GM21786 (cell line): Measurements from ENCODE around the gene NFATC1.
"Not testable (repeated sequence)": the region's sequence is repeated elsewhere in the genome, so short reads cannot be mapped to it uniquely, and the experiment has no call there.

Source experiments
- ATAC-seq: cut with Tn5 transposase; IDR thresholded peaks from one replicate; pipeline ENCODE4 v1.9.1; 2021; ENCODE audit not compliant: unreplicated experiment

The NFATC1 gene

DNA sequence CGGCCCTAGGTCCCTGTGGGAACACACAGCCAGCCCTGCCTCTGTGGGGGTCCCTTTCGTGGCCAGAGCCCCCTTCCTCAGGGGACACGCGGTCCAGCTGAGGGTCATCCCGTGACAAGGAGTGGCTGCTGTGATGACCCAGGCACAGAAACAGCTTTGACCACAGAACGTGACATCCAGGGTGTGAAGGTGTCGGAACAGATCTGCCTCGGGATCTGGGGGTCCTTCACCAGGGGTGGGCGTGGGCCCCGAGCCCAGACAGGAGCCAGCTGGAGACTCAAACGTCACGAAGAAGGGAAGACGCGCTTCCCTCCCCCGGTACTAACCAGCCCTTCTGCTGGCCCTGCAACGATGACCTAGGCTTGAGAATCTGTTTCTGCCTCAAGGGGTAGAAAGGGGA, 75.9 kb downstream of the NFATC1 start:
- no peak for ATAC-seq

DNA sequence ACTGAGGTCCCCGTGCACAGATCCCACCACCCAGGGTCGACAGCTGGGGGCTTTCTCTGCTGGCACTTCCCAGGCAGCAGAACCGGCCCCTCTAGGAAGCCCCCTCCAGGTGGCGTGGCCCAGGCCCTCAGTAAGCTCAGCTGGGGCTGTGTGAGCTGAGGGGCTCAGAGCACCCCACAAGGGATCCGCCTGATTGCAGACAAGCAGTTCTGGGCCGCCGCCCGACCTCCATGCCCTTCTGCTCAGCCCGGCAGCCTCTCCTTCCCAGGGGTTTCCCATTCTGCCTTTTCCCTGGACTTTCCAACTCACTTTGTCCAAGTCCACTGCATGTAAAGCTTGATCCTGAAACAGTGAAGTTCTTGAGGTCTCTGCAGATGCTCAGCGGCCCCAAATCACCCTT, 76.4 kb downstream of the NFATC1 start:
- ATAC-seq: no peak

DNA sequence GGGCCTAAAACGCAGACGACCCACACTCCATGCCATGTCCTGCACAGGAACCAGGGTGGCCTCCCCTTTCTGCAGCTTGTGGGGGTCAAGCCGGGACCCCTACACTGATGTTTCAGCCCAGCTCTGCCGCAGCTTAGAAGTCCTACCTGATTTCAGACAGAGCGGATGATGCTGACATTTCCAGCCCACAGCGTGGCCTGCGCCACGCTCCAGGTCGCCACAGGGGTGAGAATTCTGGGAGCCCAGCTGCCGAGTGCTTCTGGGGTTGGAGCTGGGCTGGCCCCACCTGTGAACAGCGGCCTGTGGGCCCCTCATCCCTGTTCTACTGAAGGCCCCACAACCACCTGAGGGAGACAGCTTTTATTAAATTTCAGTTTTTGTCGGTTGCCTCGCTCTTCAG, 77.2 kb downstream of the NFATC1 start:
- ATAC-seq: no peak

DNA sequence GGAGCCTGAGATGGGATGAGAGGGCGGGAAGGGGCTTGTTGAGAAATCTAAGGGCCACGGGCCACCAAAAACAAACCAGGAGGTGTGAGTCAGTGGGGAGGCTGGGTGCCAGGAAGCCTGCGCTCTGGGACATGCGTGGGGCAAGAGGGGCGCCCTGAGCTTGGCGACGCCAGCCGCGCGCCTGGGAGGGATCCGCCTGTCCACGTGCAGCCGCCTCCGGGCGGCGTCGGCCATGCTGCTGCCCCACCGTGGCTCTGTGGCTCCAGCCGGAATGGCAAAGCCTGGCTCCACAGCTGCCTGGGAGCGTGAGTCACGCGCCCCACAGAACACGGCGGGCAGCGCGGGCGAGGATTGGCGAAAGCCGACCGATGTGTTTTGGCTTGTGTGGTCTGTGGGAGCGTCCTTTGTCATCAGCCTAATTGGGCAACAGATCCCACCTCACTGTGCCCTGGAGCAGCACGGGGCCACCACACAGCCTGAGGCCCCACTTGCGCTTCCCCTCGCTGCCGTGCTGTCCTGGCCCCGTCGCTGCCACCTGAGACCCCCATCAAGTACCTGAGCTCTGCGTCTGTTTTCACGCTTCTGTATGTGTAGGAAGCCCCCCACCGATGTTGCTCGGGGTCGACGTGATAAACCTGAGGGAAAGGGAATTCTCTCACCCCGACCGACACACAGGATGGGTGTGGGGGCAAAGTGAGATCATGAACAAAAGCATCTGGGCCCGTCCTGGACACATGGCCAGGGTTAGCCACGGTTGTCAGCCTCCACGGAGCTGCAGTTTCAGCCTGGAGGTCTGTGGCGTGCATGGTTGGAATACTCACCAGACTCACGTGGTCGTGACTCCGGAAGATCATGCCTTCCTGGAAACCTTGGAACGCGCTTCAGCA, 80.5 kb downstream of the NFATC1 start:
- ATAC-seq: no peak

DNA sequence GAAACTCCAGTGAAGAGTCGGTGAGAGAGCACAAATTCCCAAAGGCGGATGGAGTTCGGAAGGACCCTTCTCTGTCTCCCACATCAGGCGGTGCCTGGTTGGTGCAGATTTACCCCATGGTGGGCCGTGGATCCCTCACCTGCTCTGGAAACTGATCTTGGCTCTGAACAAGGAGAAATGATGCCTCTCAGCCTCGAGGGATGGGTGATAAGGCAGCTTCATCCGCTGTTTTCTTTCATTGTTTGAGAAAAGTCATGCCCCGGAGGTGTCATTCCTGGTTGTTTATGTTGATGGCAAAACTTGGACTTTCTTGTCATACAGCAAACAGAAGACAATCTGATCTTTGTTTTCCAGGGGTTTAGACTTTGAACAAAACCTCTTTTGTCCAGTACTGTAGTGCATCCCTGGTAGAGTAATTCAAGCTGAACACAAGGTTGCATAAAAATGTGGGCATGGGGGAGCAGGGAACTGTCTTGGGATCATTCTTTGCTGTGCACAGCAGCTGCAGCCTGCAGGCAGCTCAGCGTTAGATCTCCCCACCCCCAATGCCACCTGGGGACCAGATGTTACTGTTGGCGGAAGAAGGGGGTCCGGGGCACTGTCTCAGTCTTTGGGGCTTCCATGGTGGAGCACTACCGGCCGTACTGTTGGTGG, 81.3 kb downstream of the NFATC1 start:
- ATAC-seq: no peak

DNA sequence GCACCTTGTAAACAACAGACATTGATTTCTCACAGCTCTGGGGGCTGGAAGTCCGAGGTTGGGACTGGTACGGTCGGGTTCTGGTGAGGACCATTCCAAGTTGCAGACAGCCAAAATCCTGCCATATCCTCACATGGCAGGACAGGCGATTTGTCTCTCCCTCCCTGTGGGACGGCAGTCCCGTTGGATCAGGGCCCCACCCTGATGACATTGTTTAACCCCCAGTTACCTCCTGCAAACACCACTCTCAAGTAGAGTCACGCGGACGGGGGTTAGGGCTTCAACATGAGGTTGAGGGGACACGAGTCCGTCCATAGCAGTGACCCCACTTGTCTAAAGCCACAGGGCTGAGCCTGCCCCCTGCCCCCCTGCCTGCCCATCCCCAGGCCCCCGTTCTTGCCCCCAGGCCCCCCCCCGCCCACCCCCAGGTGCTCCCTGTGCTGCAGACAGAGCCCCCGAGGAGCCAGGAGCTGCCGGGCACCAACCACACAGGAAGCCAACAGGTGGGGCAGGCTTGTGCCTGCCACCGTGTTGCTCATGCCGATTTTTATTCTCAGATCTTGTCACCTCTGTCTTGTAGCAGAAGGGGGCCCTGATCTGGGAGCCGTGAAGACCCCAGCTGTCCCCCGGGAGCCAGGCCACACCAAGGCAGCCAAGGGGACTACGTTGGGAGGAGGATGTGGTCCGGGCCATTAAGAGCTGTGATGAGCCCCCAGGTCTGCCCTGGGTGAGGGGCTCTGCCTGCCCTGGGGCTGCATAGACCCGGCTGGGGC, 82.2 kb downstream of the NFATC1 start:
- ATAC-seq: no peak

DNA sequence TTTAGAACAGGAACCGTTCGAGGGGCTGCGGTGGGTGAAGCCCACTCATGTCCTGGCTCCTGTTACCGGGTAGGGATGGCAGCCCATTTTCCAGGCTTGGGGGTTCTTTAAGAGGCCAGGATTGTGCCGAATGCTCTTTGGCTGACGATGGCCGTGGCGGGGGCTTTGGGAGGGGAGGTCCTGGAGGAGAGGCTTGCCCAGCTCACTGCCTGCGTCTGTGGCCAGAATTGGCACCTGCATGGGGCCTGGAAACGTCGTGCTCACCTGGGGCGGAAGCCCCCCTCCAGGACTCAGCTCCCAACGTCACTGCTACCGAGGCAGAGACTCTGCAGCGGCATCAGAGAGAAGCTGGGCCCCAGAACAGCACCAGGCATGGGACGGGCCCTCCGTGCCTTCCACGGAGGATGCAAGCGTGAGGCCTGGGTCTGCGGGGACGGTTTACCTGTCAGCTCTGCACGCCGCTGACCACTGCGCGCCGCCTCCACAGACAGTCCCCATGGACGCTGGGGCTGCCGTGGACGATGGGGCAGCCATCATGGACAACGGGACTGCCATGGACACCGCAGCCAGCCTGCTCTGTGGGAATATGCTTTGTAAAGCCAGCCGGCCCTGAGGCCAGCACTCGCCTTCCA, 82.9 kb downstream of the NFATC1 start:
- no peak for ATAC-seq

DNA sequence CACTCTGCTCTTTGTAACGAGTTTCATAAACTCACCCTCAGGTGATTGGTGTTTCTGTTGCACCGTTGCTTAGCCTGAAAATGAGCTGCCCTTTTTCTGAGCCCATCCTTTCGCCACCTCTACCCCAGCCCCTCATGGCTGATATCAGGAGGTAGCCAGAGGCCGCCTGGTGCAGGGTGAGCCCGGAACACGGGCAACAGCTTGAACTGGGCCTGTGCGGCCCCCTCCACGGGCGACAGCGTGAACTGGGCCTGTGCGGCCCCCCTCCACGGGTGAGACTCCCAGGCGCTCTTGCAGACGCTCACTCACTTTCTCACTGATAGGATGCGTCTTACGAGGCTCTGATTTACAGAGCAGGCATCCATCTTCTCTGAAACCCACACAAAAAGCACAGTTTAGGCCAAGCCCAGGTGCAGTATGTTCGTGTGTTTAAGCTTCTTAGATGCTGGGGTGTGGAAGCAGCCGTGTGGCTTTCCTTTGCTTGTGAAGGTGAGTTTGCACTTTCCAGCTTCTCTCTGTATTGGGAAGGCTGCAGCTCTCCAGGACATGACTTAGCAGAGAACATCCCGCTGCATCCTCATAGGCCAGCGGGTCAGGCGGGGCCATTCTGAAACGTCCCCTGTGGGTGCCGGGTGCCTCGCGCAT, 83.5 kb downstream of the NFATC1 start:
- no peak for ATAC-seq

DNA sequence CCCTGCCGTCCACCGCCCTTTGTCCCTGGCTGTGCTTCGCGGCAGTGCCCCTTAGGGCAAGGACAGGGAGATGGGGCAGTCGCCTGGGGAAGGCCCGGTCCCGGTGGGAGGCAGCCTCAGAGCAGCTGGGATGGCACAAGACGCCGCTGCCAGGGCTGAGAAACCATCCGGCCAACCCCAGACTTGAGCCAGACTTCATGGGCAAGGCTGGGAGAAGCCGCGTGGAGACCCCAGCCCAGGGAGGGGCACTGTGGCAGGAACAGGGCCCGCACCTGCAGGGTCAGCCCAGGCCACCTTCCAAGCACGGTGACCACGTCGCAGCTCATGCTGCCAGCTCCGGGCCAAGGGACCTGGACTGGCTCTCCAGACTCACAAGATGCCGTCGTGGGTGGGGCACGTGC, 84.0 kb downstream of the NFATC1 start:
- ATAC-seq: no peak

DNA sequence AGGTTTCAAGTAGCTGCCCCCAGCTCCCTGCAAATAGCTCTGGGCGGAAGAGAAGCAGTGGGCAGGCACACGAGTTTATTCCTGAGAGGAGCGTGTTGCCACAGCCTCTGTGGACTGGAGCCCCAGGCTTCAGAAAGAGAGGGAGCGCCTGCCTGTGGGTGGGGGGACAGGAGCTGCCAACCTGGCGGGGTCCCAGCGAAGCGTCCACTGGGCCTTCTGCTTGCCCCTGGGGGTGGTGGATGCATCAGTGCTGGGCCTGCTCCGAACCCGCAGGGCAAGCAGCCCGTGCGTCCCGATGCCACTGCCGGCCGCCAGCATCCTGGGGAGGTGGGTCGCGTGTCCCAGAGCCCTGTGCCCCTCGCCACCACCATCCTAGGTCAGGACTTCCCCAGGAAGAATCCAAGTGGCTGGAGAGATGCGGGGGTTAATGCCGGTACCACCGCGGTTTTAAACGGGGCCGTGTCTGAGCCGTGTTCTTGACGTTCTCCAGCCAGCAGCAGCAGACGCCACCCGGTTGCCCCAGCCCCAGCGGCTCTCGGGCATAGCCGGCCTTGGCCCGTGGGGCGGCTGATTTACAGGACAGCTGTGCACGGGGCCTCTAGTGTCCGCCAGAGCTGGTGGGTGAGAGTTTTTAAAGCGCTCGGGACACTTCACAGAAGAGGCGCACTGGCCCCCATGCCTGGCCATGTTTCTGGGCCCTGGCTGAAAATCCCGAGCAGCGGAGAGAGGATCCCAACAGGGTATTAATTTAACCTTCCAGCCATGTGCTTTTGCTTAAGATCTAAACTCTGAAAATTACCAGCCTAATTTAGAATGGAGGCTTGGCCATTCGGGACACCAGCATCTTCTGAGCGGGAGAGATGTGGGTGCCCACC, 84.7 kb downstream of the NFATC1 start:
- ATAC-seq: no peak

DNA sequence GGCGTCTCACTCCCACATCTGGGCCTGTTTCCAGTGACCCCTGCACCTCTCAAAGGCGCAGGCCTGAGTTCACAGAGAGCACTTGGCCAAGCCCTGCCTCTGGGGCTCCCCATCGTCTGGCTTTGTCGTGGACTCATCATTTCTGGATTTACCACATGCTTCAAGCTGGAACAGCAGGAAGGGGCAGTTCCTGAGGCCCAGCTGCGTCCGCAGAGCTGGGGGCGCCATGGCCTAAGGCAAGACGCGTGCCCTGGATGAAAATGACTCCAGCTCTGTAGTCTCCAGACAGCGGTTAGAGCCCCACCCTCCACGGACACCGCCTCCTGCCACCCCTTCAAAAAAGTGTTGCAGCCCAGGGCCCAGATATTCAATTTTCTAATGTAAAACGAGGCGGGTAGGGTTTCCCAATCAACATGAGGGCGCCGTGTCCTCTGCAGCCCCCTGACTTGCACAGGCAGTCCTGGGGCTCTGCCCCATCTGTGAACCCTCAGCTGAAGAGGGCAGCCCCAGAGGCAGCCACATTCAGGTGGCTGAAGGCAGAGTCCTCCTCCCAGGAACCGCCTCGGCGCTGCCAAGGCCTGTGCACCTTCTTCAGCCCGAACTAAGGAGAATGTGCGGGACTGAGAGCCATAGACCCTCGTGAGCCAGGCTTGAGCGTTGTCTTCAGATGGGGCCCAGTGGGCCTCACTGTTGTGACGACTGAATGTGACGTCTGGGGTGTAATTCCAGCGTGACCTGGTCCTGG, 85.5 kb downstream of the NFATC1 start:
- no peak for ATAC-seq

DNA sequence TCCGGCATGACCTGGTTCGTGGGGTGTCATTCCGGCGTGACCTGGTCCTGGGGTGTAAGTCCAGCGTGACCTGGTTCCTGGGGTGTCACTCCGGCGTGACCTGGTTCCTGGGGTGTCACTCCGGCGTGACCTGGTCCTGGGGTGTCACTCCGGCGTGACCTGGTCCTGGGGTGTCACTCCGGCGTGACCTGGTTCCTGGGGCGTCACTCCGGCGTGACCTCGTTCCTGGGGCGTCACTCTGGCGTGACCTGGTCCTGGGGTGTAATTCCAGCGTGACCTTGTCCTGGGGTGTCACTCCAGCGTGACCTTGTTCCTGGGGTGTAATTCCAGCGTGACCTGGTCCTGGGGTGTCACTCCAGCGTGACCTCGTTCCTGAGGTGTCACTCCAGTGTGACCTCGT, 87.7 kb downstream of the NFATC1 start:
- not testable (repeated sequence) for ATAC-seq

DNA sequence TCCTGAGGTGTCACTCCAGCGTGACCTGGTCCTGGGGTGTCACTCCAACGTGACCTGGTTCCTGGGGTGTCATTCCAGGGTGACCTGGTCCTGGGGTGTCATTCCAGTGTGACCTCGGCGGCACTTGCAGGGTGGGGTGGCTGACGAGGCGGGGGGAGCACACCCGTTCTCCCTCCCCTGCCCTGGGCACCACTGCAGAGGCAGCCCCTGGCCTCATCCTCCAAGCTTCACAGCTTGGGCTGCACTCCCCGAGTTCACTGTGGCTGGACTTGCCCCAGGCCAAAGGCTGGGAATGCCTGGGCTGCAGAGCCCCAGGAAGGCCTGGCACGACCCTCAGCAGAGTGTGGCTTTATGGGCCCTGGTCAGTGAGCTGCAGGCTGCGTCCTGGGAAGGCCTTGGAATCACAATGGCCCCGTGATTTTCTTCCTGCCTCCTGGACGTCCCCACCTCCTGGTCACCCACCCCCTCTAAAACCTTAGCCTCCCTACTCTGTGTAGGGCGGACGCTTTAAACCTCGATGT, 88.3 kb downstream of the NFATC1 start:
- ATAC-seq: no peak

DNA sequence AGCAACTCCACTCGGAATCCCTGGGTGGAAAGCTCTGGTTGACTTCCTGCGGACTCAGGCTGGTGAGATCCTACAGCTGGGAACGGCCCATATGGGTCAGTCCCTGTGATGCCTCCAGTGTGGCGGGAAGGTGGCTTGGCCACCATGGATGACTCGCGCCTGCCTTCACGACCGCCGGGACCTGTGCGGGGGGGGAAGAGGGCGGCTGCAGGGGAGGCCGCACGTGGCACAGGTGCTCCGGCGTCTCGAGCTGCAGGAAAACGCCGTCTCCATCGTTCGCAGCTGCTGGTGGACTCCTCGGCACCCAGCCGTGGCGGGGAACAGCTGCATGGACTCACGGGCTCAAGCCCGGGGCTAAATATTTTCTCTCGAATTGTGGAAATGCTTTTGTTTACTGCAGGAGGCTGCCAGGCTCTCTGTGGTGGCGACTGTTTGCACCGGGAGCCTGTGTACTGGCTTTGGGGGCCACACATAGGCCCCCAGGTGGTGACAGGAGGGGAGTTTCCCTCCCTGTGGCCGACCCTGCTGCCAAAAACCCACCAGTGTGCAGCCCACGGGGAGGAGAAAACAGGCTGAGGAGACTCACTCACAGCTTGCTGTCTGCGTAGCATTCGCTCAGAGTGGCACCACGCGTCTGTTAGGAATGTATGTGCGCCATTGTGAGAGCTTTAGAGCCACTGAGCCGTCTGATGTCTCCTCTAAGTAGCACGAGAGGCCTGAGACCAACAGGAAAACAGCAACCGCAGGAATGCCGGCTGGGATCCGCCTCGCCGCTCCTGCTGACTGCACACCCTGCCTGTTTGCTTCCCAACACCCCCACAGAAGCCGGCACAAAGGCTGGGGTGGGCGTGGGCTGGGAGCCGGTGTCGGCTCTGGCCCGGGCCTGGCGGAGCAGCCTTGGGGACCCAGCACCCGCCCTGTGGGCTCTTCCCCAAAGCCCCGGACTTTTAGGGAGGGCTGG, 89.2 kb downstream of the NFATC1 start:
- no peak for ATAC-seq

DNA sequence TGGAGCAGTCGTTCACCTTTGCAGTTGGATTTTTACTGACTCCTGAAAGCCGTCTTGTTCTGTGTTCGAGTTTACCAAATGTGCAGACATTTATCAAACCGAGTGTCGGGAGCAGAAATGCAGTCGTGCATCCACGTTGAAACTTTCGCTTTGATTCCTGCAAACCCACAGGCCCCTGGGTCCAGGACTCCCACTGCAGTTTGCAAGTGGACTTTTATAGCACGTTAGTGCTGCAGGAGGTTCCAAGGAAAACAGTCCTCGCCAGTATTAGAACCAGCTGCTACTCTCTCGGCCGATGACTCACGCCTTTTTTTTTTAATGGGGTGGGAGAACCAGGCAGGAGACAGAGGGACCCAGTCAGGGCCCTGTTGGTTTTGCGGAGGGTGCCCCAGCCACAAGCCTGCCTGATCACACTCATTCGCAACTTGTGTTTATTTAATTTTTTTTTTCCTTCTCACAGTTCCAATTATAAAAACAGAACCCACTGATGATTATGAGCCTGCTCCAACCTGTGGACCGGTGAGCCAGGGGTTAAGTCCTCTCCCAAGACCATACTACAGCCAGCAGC, 90.1 kb downstream of the NFATC1 start:
- no peak for ATAC-seq

DNA sequence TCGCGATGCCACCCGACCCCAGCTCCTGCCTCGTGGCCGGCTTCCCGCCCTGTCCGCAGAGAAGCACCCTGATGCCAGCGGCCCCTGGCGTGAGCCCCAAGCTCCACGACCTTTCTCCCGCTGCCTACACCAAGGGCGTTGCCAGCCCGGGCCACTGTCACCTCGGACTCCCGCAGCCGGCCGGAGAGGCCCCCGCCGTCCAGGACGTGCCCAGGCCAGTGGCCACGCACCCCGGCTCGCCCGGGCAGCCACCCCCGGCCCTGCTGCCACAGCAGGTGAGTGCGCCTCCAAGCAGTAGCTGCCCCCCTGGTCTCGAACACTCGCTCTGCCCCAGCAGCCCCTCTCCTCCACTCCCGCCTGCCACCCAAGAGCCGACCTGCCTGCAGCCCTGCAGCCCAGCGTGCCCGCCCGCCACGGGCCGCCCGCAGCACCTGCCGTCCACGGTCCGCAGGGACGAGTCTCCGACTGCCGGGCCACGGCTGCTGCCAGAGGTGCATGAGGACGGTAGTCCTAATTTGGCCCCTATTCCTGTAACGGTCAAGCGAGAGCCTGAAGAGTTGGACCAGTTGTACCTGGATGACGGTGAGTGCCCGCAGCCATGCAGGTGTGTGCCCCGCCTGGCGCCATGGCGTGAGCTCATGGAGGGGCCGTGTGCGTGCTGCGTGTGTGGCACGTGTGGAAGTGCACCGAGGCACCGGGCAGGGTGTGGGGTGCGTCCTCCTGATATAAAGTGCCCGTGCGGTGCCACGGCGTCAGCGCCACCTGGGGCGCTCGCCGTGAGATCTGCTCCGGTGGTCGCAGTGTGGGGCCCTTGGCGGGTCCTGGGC, 90.8 kb downstream of the NFATC1 start:
- ATAC-seq: no peak
